ENCODE data around the gene GPR183.

- no peak for TF ChIP-seq POLR2AphosphoS5 (IDR thresholded peaks at IDR 0.05; ENCODE audit: low read depth, low read length)
- TF ChIP-seq POLR2A (IDR thresholded peaks at IDR 0.05; ENCODE audit: low read depth, low read length): no peak
These were observed 7.3 kb downstream of the GPR183 start for GRCh38 chr13:99299920-99300341.

All from GM12892 (cell line).